K562 (cell line): ENCODE results near the gene RAB3GAP2. TPM values are rescaled to one million over a fixed set of nuclear protein-coding genes. Genes with fewer than 3 reads are reported as not detected.

Source experiments
- ARID3B ChIP-seq: fragments of 250-450 bp; sonication (Bioruptor Pico); IDR thresholded peaks from 2 replicates; pipeline ENCODE4 v1.4.0; 2020; ENCODE audit warnings: borderline replicate concordance
- E2F8 ChIP-seq: fragments of 450-650 bp; IDR thresholded peaks from 2 replicates; pipeline ENCODE4 v1.7.1; 2018; ENCODE audit warnings: mild to moderate bottlenecking, low read depth; ENCODE audit not compliant: partially characterized antibody
- GATAD2B ChIP-seq: fragments of 450-650 bp; IDR thresholded peaks from 2 replicates; pipeline ENCODE4 v1.6.1; 2017; ENCODE audit warnings: mild to moderate bottlenecking, borderline replicate concordance
- HDAC1 ChIP-seq, 2 experiments: fragments of 450-650 bp; IDR thresholded peaks; 2 replicates each; pipeline ENCODE4 v1.6.1; 2016 to 2017; ENCODE audit warnings: inconsistent platforms in 1 of 2, mild to moderate bottlenecking in 1 of 2, moderate library complexity in 1 of 2
- HDAC2 ChIP-seq: fragments of 450-650 bp; IDR thresholded peaks from 2 replicates; pipeline ENCODE4 v1.6.1; 2016; ENCODE audit warnings: mild to moderate bottlenecking
- NCOR1 ChIP-seq: fragments of 450-650 bp; IDR thresholded peaks from 2 replicates; pipeline ENCODE4 v1.6.1; 2016; ENCODE audit warnings: mild to moderate bottlenecking, moderate library complexity
- PHF21A ChIP-seq: fragments of 450-650 bp; IDR thresholded peaks from 2 replicates; pipeline ENCODE4 v1.6.1; 2017; ENCODE audit warnings: low read depth, borderline replicate concordance
- PHTF2 ChIP-seq: fragments of 250-450 bp; sonication (Bioruptor Pico); IDR thresholded peaks from 2 replicates; pipeline ENCODE4 v1.5.0; 2021; ENCODE audit warnings: mild to moderate bottlenecking
- RCOR1 ChIP-seq, 2 experiments: IDR thresholded peaks; 2 replicates each; pipeline ENCODE4 v1.6.1; 2012; ENCODE audit warnings: low read depth in 2 of 2, low read length in 2 of 2, borderline replicate concordance in 1 of 2, improper control_type of control experiment in 1 of 2
- REST ChIP-seq, 2 experiments: fragments of 450-650 bp; formaldehyde crosslinking in 1 of 2; IDR thresholded peaks; 2 replicates each; pipeline versions ENCODE4 v1.4.0 to v1.6.1; 2014 to 2020; ENCODE audit warnings: mild to moderate bottlenecking in 2 of 2, borderline replicate concordance in 1 of 2, low read depth in 1 of 2
- SETDB1 ChIP-seq: IDR thresholded peaks from one replicate; pipeline ENCODE4 v1.6.1; 2012; ENCODE audit warnings: low read length, control low read depth, inconsistent platforms
- SMAD3 ChIP-seq: fragments of 450-650 bp; formaldehyde crosslinking; conservative IDR thresholded peaks from 2 replicates; pipeline ENCODE4 v1.4.0; 2020; ENCODE audit warnings: mild to moderate bottlenecking
- SMAD4 ChIP-seq: fragments of 250-450 bp; sonication (Bioruptor Pico); conservative IDR thresholded peaks from 2 replicates; pipeline ENCODE4 v1.8.0; 2021; ENCODE audit warnings: inconsistent platforms, mild to moderate bottlenecking, moderate library complexity
- SMARCA5 ChIP-seq: fragments of 450-650 bp; IDR thresholded peaks from 2 replicates; pipeline ENCODE4 v1.6.1; 2016
- TAF9B ChIP-seq: fragments of 450-650 bp; IDR thresholded peaks from 2 replicates; pipeline ENCODE4 v1.6.1; 2018; ENCODE audit warnings: mild to moderate bottlenecking; ENCODE audit not compliant: partially characterized antibody
- ZNF695 ChIP-seq: fragments of 450-650 bp; formaldehyde crosslinking; IDR thresholded peaks from 2 replicates; pipeline ENCODE4 v1.4.0; 2020; ENCODE audit warnings: mild to moderate bottlenecking, moderate library complexity
- ZSCAN32 ChIP-seq: fragments of 450-650 bp; formaldehyde crosslinking; IDR thresholded peaks from 2 replicates; pipeline ENCODE4 v1.4.0; 2020; ENCODE audit warnings: mild to moderate bottlenecking, moderate library complexity
- polyA plus RNA-seq, 8 experiments: library from polyadenylated mRNA; depleted of rRNA in 4 of 8; stranded (reverse) in 5 of 8; unstranded in 3 of 8; fragments of >200 nt; fragmentation: Nextera tagmentation in 2 of 8; fragmentation: Illumina TruSeq in 1 of 8; extraction: Ambion mirVana in 2 of 8; extraction: Trizol in 1 of 8; gene quantifications; 2 replicates each; pipeline versions ENCODE4 v1.2.1 to v1.2.3, GENCODE V29; 2011 to 2014; ENCODE audit warnings: inconsistent platforms in 1 of 8, missing spikeins in 1 of 8
- total RNA-seq, 7 experiments: library from RNA; depleted of rRNA in 6 of 7; stranded (reverse); fragments of >200 nt in 6 of 7; fragmentation: Illumina TruSeq in 2 of 7; extraction: Trizol in 2 of 7; gene quantifications; 2 replicates each; pipeline versions ENCODE4 v1.2.1 to v1.2.3, GENCODE V29; 2011 to 2021; ENCODE audit warnings: low replicate concordance in 1 of 7

Gene RAB3GAP2
- total and polyA plus RNA-seq, 9 of the 15 experiments (the other 6 are each of a cell fraction or from before 2014, with no cell fraction given): 14.1 to 69.1 (median 32.2) TPM

GRCh38 chr1:220119043-220119512 lies 153.2 kb downstream of the RAB3GAP2 start (continued):
- TF ChIP-seq REST (IDR thresholded peaks at IDR 0.05; ENCODE audit: borderline replicate concordance) (no peak; the same call in 1 of the 2 replicates), REST (CRISPR knock-in tag; IDR thresholded peaks at IDR 0.05; ENCODE audit: low read depth) (no peak), GATAD2B (peak; percentile 92), NCOR1 (peak; percentile 81), HDAC1 (IDR thresholded peaks at IDR 0.05) (peak; percentile 89 to 99), SMAD3 (CRISPR knock-in tag) (no peak), ZNF695 (no peak), SETDB1 (no peak), HDAC2 (peak; percentile 100), PHTF2 (CRISPR knock-in tag) (no peak), RCOR1 (IDR thresholded peaks at IDR 0.05; ENCODE audit: borderline replicate concordance in 1 of 2, low read depth in 2 of 2, low read length in 2 of 2) (peak; percentile 90 to 100), ARID3B (CRISPR knock-in tag) (no peak), E2F8 (peak; percentile 71), ZSCAN32 (CRISPR knock-in tag) (no peak), SMAD4 (CRISPR knock-in tag) (peak; percentile 39; the same call in 1 of the 2 replicates), TAF9B (peak; percentile 40), PHF21A (no peak), SMARCA5 (no peak)
